GM18951 (cell line): ENCODE data around the gene NEIL3.

Source experiments
- POLR2A ChIP-seq: IDR thresholded peaks from 4 replicates; pipeline ENCODE4 v1.6.1; 2011; ENCODE audit warnings: mild to moderate bottlenecking; ENCODE audit not compliant: insufficient read length, insufficient read depth; ENCODE audit errors: extremely low read depth
- in situ Hi-C: fragments of 300-500 bp; cut with MboI; formaldehyde crosslinking; loops from one replicate; pipeline ENCODE4 v1.12.0; 2022; ENCODE audit warnings: low sequenced_read_pairs, mixed read lengths, inconsistent platforms; ENCODE audit not compliant: unreplicated experiment

Gene NEIL3

GRCh38 chr4:177308847-177309521 is 690 bp upstream of the NEIL3 start:
- no peak for TF ChIP-seq POLR2A
- in situ Hi-C loops = no loop called here

GRCh38 chr4:177311589-177311988 is 1.9 kb downstream of the NEIL3 start:
- in situ Hi-C loops = no loop called here
- no peak for TF ChIP-seq POLR2A

DNA sequence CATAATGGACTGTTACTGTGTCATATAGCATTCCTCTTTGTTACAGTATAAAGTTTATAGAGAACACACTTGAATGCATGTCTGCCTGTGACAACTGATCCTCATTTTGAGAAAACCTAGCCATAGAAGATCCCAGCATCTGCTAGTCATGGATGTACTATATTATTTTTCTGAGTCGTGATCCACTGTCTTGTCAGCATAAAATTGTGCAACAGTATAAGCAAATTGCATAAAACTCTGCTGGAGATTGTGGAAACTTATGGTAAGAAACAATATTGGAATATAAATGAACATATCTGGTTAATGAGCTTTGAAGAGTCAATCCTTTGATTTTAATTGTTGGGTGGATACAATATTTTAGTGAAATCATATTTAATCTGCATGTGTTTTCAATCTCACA is 3.6 kb downstream of the NEIL3 start:
- in situ Hi-C loops = no loop called here
- TF ChIP-seq POLR2A = no peak

GRCh38 chr4:177315767-177316464 is 6.2 kb downstream of the NEIL3 start:
- in situ Hi-C loops = no loop called here
- TF ChIP-seq POLR2A = no peak

DNA sequence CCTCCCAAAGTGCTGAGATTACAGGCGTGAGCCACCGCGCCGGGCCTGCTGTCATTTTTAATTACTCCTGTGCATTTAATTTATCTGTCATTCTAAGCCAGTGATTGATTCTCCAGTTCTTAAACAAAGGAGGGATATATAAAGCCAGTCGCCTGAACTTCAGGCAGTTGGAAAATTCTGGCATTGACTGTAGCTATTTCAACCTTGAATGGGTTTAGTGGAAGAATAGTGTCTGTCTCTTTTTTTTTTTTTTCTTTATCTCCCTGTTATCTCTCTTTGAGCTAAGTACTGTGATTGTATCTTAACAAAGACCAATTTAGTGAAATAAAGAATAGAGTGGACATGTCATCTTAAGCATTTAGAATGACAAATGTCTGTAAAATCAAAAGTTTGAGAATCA is 11.0 kb downstream of the NEIL3 start:
- in situ Hi-C loops = no loop called here
- no peak for TF ChIP-seq POLR2A

GRCh38 chr4:177321647-177322046 is 12.0 kb downstream of the NEIL3 start:
- in situ Hi-C loops = no loop called here
- no peak for TF ChIP-seq POLR2A

- in situ Hi-C loops = no loop called here
- TF ChIP-seq POLR2A = no peak
Measured at GRCh38 chr4:177322266-177322665, 12.6 kb downstream of the NEIL3 start.

DNA sequence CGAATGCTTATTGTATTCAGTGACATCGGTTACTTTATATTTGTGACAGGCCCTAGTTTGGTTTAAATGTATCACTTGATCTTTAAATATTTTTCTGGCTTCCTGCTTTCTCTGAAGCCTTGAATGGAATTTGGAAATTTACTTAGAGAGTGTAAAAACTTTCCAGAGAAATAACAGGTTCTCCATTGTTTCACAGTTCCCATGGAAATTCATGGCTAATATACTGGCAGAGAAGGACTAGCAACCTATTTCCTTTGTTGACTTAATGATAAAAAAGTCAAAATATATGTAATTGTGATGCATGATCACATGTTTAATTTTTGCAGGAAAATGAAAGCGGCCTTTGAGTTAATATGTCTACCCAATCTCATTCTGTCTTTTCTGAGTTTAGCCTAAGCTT is 13.2 kb downstream of the NEIL3 start:
- in situ Hi-C loops = no loop called here
- TF ChIP-seq POLR2A = no peak

- in situ Hi-C loops = no loop called here
- no peak for TF ChIP-seq POLR2A
Measured at GRCh38 chr4:177323416-177323815, 13.7 kb downstream of the NEIL3 start.

GRCh38 chr4:177332119-177332518 is 22.4 kb downstream of the NEIL3 start:
- in situ Hi-C loops = no loop called here
- TF ChIP-seq POLR2A = no peak

- in situ Hi-C loops = no loop called here
- TF ChIP-seq POLR2A = no peak
Measured at GRCh38 chr4:177339477-177340374, 30.1 kb downstream of the NEIL3 start.

GRCh38 chr4:177348348-177348747 is 38.7 kb downstream of the NEIL3 start:
- in situ Hi-C loops = no loop called here
- no peak for TF ChIP-seq POLR2A

- in situ Hi-C loops = no loop called here
- no peak for TF ChIP-seq POLR2A
Measured at GRCh38 chr4:177349191-177349590, 39.5 kb downstream of the NEIL3 start.
